Panc1 (cell line): ENCODE measurements around the gene PPP1R18. TPM values are rescaled to one million over a fixed set of nuclear protein-coding genes. Genes with fewer than 3 reads are reported as not detected.
A peak's percentile ranks its signal among the peaks of the same experiment; 100 is the strongest.

Source experiments
- ATAC-seq: fragments of 200-7000 bp; cut with Tn5 transposase; 2 replicates; pipeline ENCODE4 v1.9.1; 2020; ENCODE audit warnings: mild to moderate bottlenecking, moderate library complexity
- BruUV-seq: library from RNA; stranded (reverse); fragments of 400-500 nt; replicated peaks from 2 replicates; lab custom pipeline; 2021; lab: Mats Ljungman, UMichigan
- CTCF ChIA-PET: fragments of 300-600 bp; sonication (Branson Sonifier 250); formaldehyde crosslinking; loops from one replicate; lab custom pipeline; 2022; ENCODE audit warnings: antibody characterized with exemption; lab: Charles Lee
- POLR2A ChIA-PET: fragments of 300-600 bp; sonication (Branson Sonifier 250); formaldehyde crosslinking; loops from one replicate; lab custom pipeline; 2022; ENCODE audit warnings: antibody characterized with exemption; lab: Charles Lee
- DNase-seq: peaks from one replicate; pipeline ENCODE4 v3.0.0-alpha.2; 2010; ENCODE audit warnings: low read depth, low spot score
- H3K27ac ChIP-seq: 2 replicates; pipeline ENCODE4 v1.5.1; 2011; ENCODE audit warnings: mild to moderate bottlenecking, low read length, inconsistent platforms
- H3K27me3 ChIP-seq: fragments of 200-500 bp; sonication (Bioruptor generic); 2 replicates; pipeline ENCODE4 v1.6.0; 2014; ENCODE audit warnings: low read length, inconsistent platforms; ENCODE audit not compliant: control insufficient read depth, insufficient read depth
- H3K36me3 ChIP-seq: fragments of 200-500 bp; sonication (Bioruptor generic); 2 replicates; pipeline ENCODE4 v1.5.1; 2014; ENCODE audit warnings: inconsistent platforms, mild to moderate bottlenecking, low read length, moderate library complexity; ENCODE audit not compliant: control insufficient read depth, insufficient read depth
- H3K4me1 ChIP-seq: 2 replicates; pipeline ENCODE4 v1.5.1; 2011; ENCODE audit warnings: inconsistent platforms, mild to moderate bottlenecking, low read length, moderate library complexity; ENCODE audit not compliant: control insufficient read depth, insufficient read depth
- H3K4me3 ChIP-seq, 2 experiments: 2 replicates each; pipeline ENCODE4 v1.5.1; 2011 to 2012; ENCODE audit warnings: low read depth in 2 of 2, low read length in 2 of 2, mild to moderate bottlenecking in 2 of 2, inconsistent platforms in 1 of 2, moderate library complexity in 1 of 2
- H3K9me3 ChIP-seq: fragments of 200-500 bp; sonication (Bioruptor generic); 2 replicates; pipeline ENCODE4 v1.5.1; 2014; ENCODE audit warnings: low read depth, mild to moderate bottlenecking, inconsistent platforms, low read length, moderate library complexity; ENCODE audit not compliant: control insufficient read depth, insufficient read depth
- POLR2AphosphoS5 ChIP-seq: IDR thresholded peaks from 2 replicates; pipeline ENCODE4 v1.6.1; 2012; ENCODE audit warnings: mild to moderate bottlenecking, low read depth, low read length, moderate library complexity
- REST ChIP-seq, 2 experiments: IDR thresholded peaks; 2 replicates each; pipeline ENCODE4 v1.6.1; 2011 to 2012; ENCODE audit warnings: low read depth in 2 of 2, control low read depth in 1 of 2, low read length in 1 of 2, mild to moderate bottlenecking in 1 of 2, moderate library complexity in 1 of 2; ENCODE audit not compliant: insufficient read depth in 1 of 2
- SIN3A ChIP-seq: IDR thresholded peaks from 2 replicates; pipeline ENCODE4 v1.6.1; 2012; ENCODE audit warnings: low read depth, mild to moderate bottlenecking, low read length, moderate library complexity, borderline replicate concordance; ENCODE audit not compliant: insufficient read depth
- TCF7L2 ChIP-seq: IDR thresholded peaks from 2 replicates; pipeline ENCODE4 v1.6.1; 2011; ENCODE audit warnings: mild to moderate bottlenecking, low read depth, low read length, inconsistent platforms
- in situ Hi-C: cut with HindIII; loops from 2 replicates; pipeline ENCODE4 v1.10.0; 2016; ENCODE audit warnings: low sequenced_read_pairs, low pct_unique_long_range_greater_than_20kb
- intact Hi-C: fragments of 100-400 bp; cut with micrococcal nuclease; formaldehyde crosslinking; loops from one replicate; pipeline ENCODE4 v1.10.0; 2022; ENCODE audit not compliant: unreplicated experiment
- total RNA-seq: library from RNA; stranded (reverse); gene quantifications from one replicate; pipeline ENCODE4 v1.2.1, GENCODE V29; 2021; ENCODE audit not compliant: unreplicated experiment
- TF ChIP-seq, protein P1 (sequence below): fragments of 450-650 bp; IDR thresholded peaks from 2 replicates; pipeline ENCODE4 v1.5.1; 2017; ENCODE audit warnings: mild to moderate bottlenecking

Gene PPP1R18
- total RNA-seq, 1 experiment from 2014 or later: 55.3 TPM

DNA sequence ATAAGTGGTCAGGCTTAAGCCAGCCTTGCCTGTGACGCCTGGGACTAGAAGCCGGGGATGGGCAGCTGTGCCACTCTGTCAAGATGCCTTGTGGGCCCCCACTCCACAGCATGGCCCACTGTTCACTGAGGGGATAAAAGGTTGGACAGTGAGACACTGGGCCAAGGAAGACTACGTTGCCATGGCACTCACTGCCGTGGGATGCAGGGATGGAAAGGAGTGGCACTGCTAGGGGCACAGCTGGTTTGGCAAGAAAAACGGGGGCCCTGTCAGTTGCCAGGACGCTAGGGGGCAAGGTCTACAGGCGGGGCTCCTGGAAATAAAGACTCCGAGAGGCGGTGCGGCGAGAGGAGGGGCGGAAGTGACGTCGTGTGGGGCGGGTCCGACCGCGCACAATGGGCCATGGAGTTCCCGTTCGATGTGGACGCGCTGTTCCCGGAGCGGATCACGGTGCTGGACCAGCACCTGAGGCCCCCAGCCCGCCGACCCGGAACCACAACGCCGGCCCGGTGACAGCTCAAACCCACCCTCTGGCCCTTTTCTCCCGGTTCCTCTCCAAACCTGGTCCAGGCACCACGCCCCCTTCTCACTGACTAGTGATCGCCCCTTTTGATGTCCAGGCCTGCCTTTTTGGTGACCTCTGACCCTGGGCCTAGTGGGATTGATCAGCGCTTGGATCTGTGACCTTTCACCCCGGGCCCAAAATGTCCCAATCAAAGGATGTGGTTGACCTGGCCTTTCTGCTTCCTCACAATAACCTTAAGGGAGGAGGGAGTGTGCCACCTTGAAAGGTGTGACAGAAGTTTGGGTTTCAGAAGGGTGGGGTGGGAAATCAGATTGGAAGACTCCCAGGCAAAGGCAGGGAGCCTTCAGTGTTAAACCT is 59.7 kb downstream of the PPP1R18 start, which contains the start of gene ATAT1:
ATAT1 (plus strand) TSS at position 391 of the 883 bp plus-strand sequence.
- Histone ChIP-seq H3K4me1 (0 out of 2 replicates have a peak, but pooled peaks cover 2% of the 10 kb centered on the region), H3K36me3 (peaks cover 9% of the 10 kb centered on the region), H3K9me3 (no peaks in the 10 kb centered on the region), H3K27ac (peak within 1 kb of the TSS; percentile 84), H3K27me3 (no peaks in the 10 kb centered on the region), H3K4me3 (peak within 1 kb of the TSS; percentile 62 to 90)
- no peak for DNase-seq
- intact Hi-C loops: no loop called here
- no TSS peak for BruUV-seq
- CTCF ChIA-PET: no interaction called here
- TF ChIP-seq REST (IDR thresholded peaks at IDR 0.05; ENCODE audit: insufficient read depth in 1 of 2, low read depth in 2 of 2, low read length in 1 of 2): no peak
- peak; percentile 91; the same call in 1 of the 2 replicates for TF ChIP-seq SIN3A
- peak; percentile 87 for TF ChIP-seq TCF7L2
- TF ChIP-seq, protein P1, sequence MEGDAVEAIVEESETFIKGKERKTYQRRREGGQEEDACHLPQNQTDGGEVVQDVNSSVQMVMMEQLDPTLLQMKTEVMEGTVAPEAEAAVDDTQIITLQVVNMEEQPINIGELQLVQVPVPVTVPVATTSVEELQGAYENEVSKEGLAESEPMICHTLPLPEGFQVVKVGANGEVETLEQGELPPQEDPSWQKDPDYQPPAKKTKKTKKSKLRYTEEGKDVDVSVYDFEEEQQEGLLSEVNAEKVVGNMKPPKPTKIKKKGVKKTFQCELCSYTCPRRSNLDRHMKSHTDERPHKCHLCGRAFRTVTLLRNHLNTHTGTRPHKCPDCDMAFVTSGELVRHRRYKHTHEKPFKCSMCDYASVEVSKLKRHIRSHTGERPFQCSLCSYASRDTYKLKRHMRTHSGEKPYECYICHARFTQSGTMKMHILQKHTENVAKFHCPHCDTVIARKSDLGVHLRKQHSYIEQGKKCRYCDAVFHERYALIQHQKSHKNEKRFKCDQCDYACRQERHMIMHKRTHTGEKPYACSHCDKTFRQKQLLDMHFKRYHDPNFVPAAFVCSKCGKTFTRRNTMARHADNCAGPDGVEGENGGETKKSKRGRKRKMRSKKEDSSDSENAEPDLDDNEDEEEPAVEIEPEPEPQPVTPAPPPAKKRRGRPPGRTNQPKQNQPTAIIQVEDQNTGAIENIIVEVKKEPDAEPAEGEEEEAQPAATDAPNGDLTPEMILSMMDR: no peak
- TF ChIP-seq POLR2AphosphoS5: peak; percentile 97
- POLR2A ChIA-PET: no interaction called here
- in situ Hi-C loops: no loop called here
- peak; percentile 97 for ATAC-seq

Other genes starting within 250 kb of the PPP1R18 start
- 132 TPM for gene HLA-E, start 197.1 kb downstream of the PPP1R18 start, total RNA-seq
- gene GNL1, start 130.2 kb downstream of the PPP1R18 start, total RNA-seq: 90.6 TPM
- 16.5 TPM for gene PRR3, start 129.3 kb downstream of the PPP1R18 start, total RNA-seq
- 94.9 TPM for gene ABCF1, start 115.2 kb downstream of the PPP1R18 start, total RNA-seq
- gene PPP1R10, start 69.4 kb downstream of the PPP1R18 start, total RNA-seq: 82.9 TPM
- 69.1 TPM for gene MRPS18B, start 68.8 kb downstream of the PPP1R18 start, total RNA-seq
- gene ATAT1, start 59.8 kb downstream of the PPP1R18 start, total RNA-seq: 15.8 TPM
- gene C6orf136, start 39.5 kb downstream of the PPP1R18 start, total RNA-seq: 30.8 TPM
- 44.5 TPM for gene DHX16, start 13.6 kb downstream of the PPP1R18 start, total RNA-seq
- gene NRM, start 4.3 kb upstream of the PPP1R18 start, total RNA-seq: 21.9 TPM
- 68.6 TPM for gene MDC1, start 30.6 kb upstream of the PPP1R18 start, total RNA-seq
- 853 TPM for gene TUBB, start 33.7 kb upstream of the PPP1R18 start, total RNA-seq
- 176 TPM for gene FLOT1, start 56.0 kb upstream of the PPP1R18 start, total RNA-seq
- 106 TPM for gene IER3, start 57.9 kb upstream of the PPP1R18 start, total RNA-seq
- gene DDR1, start 197.9 kb upstream of the PPP1R18 start, total RNA-seq: 95.2 TPM
- gene GTF2H4, start 221.6 kb upstream of the PPP1R18 start, total RNA-seq: 27.5 TPM
- 42.7 TPM for gene VARS2, start 227.6 kb upstream of the PPP1R18 start, total RNA-seq
- gene SFTA2, start 245.5 kb upstream of the PPP1R18 start, total RNA-seq: not detected